T-helper 1 cell (primary cell): ENCODE results near the gene OVCA2.

Source experiments
- DNase-seq, 5 donors: peaks; one replicate each; pipeline ENCODE4 v3.0.0-alpha.2; 2012 to 2020

Gene OVCA2

DNA sequence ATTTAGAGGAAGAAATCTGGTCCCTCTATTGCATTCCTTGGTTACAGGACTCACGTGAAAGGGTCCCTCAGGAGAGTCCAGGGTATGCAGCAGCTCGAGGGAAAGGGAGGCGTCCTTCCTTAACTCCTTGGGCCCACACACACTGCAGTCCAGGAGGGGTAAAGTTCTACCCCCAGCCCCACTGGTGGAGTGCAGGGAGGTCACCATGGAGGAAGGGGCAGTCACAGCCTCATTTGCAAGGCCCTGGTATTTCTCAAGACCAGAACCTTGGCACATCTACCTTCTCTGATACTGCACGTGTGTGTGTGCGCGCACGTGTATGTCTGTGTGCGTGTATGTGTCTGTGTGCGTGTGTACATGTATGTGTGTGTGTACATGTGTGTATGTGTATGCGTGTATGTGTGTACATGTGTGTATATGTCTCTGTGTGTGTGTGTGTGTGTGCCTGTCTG lies 24.2 kb downstream of the OVCA2 start:
- no peak for DNase-seq

DNA sequence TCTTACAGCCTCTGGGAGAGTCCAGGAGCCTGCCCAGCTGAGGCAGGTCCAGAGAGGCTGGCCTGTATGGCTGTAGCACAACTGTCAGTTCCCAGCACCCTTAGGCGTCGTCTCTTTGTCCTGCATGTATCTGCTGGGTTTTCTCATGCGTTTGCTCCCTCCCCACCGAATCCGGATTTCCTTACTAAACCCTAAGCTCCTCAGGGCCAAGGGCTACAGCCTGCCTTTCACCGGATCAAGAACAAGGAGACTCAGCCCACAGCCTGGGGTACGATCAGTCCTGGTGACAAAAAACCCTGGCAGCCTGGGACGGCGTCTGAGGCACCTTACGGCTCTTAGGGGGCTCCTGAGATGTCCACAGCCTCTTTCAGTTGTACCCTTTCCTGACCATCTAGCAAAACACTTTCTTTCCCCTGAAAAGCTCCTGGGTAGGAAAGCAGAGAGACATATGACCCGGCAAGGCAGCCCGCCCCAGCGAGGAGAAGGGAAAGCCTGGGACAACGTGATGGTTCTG lies 25.3 kb downstream of the OVCA2 start:
- DNase-seq, result no peak

DNA sequence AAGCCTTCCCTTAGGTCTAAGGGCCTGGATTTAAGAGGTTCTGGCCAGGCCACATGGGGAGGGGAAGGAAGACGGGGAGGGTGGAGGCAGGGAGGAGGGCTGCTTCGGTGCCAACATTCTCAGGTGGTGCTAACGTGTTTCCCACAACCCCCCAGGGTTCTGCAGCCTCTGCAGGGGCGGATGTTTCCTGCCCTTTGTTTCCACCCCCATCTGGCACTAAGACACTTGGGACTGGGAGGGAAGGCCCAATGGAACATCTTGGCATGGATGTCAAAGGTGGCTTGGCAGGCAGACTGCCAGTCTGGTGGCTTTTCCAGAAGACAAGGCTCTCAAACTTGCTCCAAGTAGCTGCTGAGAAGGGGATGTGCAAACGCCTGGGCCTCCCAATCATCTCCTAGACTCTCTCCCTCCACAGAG lies 25.8 kb downstream of the OVCA2 start:
- no peak for DNase-seq

DNA sequence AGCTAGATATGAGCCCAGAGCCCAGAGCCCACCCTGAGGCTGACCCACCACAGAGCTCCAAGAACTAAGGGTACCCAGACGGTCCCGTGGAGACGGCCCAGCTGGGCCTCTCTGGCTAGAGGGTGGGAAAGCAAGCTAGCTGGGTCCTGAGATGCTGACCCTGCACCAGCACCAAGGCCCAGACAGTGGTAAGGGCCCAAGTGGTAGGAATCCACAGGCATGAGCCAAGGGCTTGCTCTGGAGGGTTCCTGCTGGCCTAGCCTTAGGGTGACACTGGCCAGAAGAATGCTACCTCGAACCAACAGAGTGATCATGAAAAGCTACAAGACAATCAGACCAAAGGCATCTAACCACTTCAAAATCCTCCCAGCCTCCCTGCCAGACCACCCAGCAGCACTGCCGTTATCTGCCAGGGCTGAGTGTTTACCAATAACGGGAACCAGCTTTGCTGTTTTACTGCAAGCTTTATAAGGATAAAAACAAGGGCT lies 26.3 kb downstream of the OVCA2 start:
- DNase-seq, result no peak

DNA sequence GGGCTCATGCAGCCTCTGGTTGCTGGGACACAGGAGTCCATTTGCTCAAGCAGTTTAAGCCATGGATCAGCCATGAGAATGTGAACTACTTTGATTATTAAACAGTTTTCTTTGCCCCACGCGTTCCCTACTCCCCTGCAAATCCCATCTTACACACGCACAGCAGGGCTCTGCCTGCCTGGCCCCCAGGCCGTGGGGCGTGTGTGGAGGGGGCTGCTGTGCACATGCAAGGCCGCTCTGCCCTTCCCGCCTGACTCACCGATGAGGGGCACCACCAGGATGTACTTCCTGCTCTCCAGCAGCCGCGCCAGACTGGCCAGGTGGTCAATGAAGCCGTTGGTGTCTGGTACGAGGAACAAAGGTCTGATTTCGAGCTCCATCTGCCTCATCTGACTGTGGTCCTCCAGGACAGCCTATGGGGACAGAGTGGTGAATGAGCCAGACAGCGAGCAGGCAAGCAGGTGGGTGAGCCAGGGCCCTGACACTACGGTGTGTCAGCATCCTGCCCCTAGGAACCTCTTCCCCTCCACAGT lies 26.8 kb downstream of the OVCA2 start:
- no peak for DNase-seq

DNA sequence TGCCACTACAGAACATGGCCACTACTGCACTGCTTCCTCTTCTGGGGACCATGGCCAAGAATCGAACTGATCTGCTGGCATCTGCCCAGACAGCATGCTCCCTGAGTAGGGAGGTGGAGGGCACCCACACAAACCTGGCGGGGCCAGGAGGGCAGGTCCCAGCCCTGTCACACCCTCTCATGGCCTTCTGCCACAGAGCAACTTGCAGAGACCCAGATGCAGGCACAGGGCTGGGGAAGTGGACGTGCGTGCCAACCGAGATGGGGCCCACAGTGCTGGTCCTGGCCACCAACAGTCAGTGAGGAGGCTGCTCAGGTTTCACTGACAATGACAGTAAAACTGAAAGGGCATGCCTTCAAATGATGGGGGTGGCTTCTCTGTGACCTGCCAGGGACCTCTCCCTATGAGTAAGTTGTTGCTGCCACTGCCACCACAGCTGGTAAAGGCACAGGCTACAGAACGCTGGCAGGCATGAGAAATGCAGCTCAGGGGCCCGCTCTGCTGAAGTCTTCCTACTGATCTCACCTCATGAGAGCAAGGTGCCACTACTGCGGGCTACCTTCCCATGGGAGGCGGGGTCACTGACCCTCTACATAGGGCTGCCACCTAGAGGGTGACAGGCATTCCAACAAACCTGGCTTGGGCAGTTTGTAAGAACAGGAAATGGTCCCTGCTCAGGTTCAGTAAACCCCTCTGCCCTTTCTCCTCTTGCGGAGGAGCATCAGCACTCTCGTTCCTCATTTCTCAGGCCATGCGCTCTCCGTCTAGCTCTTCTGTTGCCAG lies 28.6 kb downstream of the OVCA2 start:
- DNase-seq, result peak in 1 of 5 donors; percentile 92

DNA sequence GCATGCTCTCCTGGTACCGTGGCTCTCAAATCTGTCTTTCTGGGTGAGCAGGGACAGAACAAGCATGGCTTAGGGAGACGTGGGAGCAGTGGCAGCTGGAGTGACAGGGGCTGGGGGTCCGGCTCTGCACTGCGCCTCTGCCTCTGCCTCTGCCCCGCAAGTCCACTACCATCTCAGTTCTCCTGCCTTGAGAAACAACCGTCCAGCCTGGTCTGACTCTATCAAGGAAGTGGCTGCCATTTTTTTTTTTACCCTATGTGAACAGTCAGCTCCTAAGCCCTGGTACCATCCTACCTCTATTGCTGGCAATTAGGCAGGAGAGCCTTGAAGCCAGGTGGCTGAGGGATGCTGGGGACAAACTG lies 29.2 kb downstream of the OVCA2 start:
- no peak for DNase-seq

DNA sequence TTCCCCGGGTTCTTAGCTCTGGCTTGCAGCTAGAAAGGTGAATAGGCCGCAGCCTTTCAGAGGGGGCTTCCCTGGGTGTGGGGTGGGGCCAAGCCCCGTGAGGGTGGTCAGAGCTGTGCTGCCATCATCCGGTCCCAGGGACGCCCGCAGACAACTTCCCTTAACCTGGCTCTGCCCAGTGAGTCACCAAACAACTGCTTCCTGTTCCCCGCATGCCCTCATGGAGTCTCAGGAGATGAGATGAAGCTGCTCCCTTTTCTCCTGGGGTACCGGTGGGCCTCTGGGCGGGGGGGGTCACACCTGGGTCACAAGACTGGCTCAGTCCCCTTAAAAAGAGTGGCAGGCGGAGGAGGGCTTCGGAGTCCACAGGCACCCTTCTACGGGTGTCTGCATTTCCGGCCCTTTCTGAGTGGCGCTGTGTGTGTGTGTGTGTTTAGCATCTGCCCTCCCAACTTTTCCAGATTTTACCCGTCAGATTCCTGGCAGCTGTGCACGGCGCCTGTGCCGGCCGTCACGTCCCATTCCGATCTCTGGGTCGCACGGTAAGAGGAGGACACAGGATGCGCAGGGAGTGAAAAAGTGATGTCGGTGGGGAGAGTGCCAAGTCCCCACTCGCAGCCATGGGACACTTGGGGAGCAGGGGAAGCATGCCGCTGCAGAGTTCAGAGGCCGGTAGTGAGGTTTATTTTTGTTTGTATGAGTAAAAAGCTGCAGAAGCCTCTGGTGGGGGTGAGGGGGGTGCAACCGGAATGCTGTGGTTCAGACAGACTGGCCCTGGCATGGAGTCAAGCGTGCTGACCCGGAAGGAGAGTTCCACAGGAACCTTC lies 29.8 kb downstream of the OVCA2 start:
- DNase-seq, result no peak

DNA sequence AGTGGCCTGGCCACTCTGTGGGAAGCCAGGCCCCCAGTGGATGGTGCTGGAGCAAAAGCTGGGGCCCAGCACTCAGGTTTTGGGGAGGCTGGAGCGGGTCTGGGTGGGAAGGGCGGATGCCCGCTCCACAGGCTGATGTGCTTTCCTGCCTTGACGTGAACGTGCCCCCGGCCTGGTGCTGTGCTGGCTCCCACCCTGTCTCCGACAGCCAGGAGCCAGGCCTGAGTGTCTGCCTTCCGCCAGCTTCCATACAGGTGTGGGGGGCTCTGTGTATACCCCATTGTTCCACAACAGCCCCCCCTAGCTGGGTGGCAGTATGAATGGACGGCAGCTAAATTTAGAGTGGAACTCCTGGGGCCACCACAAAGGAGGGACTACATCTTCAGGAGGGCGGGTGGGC lies 33.1 kb downstream of the OVCA2 start:
- no peak for DNase-seq

DNA sequence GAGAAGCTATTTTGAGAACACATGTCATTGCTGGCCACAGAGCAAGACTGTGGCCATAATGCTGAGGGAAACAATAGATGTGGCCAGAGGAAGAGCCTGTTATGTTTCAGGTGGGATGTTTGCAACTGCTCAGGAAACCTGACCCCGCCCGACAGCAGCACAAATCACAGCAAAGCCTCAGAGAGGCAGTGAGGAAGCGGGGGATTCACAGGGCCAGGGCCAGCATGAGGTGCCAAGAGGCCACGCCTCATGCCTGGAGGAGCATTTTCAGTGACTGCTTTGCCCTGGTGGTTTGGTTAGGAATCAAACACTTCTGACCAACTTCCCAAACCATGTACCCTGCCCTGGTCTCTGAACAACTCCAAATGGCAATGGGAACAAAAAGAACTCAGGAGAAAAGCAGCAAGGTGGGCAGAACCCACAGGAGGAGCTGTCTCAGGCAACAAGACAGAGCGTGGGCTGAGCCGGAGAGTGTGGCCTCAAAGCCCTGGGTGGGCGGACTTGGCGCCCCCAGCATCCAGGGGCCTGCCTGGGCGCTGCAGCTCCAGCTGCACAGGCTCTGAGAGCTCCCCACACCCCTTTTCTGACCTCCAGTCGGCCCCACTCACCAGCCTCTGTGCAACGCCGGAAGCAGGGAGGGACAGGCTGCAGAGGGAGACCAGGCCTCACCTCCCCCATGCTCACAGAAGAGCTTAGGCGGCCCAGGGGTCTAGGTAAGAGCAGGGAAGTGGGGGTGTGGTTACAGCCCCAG lies 33.7 kb downstream of the OVCA2 start:
- no peak for DNase-seq

DNA sequence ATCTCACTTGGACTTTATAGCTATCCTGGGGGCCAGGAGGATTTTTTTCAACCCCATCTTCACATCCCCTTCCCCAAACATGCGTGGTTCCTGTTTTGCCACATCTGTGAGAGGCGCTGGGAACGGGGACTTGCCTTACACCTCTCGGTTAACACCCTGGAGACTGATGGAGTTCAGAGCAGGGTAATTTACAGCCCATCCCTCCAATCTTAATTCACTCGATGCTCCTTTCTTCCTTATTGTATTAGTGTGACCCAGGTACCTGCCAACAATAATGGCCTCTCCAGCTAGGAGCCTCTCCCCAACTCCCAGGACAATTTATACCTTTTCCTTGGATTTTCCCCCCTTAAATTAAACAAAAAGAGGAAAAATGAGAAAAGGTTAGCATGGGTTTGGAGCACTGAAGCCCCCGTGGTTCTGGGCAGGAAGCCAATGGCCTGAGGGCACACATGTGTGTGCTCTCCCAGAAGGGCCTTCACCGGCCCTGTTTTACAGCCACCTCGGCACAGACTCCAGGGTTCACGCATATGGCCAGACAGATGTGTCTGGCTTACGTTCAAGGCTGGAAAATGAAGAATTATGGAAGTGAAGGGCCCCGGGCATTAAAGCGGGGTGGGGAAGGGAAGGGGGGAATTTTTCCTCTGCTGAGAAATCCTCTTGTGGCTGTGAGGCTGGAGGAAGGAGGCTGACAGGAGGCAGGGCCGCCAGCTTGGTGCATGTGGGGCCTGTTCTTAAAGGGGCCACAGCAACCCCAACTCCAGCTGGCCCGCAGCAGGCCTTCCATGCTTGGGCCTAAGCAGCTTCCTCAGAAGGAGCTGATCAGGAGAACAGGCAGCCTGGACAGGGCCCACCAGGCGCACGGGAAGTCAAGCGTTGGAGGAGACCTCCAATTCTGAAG lies 34.5 kb downstream of the OVCA2 start:
- DNase-seq, result no peak

DNA sequence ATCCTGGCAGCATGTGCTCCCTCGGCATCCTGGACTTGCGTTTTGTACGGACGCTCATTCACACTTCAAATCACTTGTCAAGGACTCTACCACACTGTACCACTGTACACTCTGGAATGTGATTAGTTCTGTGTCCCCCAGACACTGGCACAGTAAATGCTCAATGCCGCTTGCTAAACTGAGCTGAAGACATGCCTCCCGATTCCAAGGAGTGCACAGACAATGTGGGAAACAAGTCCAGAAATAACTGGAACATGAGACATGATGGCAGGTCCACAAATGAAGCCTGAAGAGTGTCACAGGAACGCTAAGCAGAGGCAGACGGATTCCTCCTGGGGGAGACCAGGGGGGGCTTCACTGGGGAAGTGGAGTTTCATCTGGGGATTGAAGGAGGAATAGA lies 35.2 kb downstream of the OVCA2 start:
- no peak for DNase-seq

DNA sequence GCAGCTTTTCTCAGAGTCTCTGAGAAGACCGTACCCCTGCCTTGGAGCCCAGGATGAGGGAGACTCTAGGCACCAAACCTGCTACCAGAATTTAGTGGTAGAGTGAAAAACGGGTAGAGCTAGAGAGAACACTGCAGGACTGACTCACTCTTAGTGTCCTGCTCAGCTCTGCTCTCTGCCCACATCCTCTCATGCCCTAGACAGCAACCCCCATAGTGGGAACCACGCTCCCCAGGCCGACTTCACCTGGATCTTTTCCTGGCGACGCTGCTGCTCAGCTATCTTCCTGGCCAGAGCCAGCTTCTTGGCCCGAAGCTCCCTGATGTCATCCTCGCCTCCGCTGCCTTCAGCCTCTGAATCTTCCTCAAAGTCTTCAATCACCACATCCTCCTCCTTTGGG lies 39.7 kb downstream of the OVCA2 start:
- no peak for DNase-seq

DNA sequence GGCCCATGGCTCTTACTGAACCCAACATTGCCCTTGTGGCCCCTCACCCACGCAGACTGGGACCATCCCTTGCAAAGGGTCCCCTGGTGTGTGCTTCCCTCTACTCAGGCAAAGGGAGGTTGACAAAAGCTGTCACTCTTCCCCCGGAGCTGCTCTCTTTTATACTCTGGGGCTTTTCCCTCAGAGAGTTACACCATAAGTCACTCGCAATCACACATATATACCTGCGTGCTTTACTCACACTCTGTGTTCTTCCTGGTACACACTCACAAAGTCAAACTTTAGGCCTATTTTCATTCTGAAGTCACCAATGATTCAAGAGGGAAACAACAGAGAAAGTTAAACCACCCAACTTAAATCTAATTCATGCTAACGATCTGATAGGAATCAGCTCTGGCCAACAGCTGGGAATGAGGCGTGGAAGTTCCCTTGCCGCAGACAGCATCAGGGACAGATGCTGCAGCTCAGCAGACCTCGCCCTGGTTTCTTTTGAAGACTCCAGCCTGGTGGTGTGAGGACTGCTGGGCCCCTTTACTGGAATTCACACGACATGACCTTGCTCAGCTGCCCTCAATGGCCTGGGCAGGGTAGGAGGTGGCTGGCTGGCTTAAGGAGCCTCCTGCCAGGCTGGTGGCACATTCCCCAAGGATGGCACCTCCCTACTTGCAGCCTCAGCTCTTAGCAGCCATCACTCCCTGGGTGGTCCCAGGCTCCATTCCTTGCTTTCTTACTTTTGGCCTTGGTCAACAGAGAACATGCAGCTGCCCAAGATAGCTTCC lies 40.4 kb downstream of the OVCA2 start:
- DNase-seq, result no peak

DNA sequence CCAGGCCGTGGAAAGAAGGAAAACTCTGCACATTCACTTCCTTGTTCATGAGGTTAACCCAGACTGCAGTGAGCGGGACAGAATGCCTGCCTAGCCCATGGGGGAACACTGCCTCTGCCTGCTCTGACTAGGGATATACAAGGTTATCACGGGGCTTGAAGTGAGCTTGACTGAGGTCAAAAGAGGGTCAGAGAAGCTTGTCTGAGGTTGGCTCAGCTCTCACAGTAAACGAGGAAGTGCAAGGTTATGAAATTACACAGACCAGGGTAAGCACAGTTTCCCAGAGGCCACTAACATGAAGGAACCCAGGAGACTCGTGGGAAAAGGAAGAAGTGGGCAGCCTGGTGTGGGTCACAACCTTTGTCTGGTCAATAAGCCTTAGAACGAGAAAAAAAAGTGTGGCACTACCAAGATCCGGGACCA lies 41.8 kb downstream of the OVCA2 start:
- DNase-seq, result no peak

DNA sequence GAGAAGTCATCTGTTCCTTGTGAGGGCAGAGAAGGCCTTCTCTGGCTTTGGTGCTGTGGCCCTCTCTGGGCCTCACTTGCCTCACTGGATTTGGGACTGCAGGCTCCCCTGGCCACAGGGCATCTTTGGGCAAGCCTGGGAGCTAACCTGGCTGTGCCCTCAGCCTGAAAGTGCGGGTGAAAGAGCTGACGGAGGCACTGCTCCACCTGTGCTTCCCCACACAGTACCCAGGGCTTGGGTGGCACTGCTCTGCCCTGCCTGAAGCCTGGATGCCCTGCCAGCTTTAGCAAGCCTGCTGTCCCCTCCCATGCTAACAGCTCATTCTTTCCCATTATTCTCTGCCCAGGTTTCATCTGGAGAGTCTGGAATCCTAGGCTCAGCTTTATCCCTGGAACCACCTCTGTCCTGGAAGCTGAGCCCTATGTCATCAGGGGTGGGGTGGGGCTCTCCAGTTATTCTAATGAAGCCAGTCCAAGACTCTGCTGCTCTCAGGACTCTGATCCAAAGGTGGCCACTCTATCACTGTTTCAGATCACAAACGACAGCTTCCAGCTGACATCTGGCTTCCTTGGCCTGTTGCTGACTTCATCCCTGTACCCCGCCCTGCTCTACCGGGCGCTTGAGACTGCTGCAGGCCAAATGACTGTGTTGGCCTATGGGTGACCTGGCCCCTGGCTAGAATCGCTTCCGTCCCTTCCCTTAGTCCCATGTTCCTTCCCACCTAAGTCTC lies 42.4 kb downstream of the OVCA2 start:
- no peak for DNase-seq

DNA sequence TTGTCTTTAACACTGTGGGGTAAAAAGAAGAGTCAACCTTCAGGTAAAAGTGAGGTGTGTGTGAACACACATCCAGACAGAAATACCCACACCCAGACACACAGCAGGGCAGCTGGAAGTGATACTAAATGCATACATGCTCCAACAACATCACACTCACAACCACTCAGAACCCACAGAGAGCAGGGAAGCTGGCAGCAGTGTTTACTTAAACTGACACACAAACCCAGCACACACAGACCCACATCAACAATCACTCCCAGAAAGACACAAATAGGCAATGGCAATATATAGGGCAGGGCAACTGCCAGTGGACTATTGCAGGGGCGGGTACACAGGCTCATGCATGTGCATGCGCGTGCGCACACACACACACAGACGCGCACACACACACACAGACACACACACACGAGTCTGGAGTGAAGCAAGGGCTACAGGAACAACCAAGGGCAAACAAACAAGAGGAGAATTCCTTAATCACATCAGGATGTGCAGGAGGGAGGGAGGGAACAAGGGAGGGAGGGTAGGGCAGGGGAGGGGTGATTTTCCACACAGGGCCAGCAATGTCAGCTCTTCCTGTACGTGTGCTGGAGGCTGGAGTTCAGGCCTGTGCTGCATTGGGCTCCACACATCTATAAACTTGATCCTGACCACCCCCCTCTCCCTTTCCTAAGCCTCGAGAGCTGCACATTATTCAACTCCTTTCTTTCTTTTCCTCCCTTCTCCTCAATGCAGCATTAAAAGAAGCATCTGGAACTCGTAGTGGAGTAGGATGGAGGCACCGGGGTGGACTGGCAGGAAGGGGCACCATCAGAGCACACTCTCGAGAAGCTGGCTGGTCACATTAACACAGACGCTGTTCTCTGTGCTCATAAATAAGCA lies 43.2 kb downstream of the OVCA2 start:
- DNase-seq, result no peak

DNA sequence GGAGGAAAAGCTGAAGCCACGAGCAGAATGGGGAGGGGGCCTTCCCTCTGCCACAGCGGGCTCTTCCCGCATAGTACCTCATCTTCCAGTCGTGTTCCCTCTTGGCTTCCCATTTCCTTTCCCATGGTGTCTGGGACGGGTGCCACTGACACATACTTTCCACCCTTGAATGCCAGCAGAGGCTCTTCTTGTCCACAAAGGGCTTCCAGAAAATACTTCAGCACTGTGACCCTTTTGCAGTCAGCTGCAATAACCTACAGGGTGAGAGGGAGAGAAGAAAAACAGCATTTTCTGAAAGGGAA lies 43.8 kb downstream of the OVCA2 start:
- no peak for DNase-seq

DNA sequence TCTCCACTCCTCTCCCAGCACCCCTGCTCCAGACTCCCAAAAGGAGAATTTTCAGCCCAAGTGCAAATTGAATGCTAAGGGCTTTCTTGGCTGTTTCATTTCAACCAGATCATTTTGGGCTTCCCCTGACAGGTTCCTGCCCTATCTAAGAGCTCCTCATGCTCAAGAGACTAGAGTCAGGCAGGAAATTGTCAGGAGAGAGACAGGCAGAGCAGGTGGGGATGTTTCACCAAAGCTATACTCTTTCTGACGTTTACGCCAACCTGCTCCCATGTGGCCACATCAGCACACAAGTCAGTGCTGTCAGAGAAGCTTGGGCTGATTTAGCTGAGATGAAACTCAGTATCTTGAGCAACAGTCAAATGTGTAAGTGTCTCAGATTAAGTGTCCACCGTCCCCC lies 44.5 kb downstream of the OVCA2 start:
- no peak for DNase-seq
